Esophagus squamous epithelium (tissue), 4 donors: ENCODE measurements around the gene RAB6B.

Experiments used
- POLR2A ChIP-seq, 4 donors: fragments of 450-650 bp; IDR thresholded peaks; one replicate each; pipeline ENCODE4 v1.6.1; 2017; ENCODE audit warnings: antibody characterized with exemption in 4 of 4, mild to moderate bottlenecking in 4 of 4, moderate library complexity in 3 of 4
- TF ChIP-seq, protein P1 (sequence below), 6 experiments: fragments of 450-650 bp in 4 of 6; fragments of 200-600 bp in 2 of 6; sonication (generic) in 2 of 6; IDR thresholded peaks; one replicate each; pipeline ENCODE4 v1.5.1; 2016 to 2019; ENCODE audit warnings: antibody characterized with exemption in 6 of 6, mild to moderate bottlenecking in 4 of 6, moderate library complexity in 4 of 6

DNA sequence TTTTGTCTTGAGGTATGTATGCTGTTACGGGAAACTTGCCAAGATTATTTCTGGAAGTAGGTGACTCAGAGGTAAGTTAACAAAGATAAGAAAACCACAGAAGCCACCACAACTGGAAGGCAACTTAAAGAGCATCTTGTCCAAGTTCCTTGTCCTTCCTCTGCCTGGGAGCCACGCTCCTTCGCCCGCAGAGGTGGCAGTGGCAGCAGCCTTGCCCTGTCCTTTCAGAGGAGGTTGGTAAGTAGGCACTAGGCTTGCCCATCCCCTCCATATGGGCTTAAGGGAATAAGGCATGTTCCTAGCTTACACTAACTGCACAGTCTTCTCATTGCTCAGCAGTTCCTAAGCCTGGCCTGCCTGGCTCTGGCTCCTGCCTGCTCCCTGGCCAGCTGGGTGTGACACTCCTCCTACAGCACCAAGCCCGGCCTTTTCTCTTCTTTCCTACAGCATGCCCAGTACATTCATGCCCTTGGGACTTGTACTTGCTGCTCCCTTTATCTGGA is 48.0 kb upstream of the RAB6B start:
- TF ChIP-seq, protein P1, sequence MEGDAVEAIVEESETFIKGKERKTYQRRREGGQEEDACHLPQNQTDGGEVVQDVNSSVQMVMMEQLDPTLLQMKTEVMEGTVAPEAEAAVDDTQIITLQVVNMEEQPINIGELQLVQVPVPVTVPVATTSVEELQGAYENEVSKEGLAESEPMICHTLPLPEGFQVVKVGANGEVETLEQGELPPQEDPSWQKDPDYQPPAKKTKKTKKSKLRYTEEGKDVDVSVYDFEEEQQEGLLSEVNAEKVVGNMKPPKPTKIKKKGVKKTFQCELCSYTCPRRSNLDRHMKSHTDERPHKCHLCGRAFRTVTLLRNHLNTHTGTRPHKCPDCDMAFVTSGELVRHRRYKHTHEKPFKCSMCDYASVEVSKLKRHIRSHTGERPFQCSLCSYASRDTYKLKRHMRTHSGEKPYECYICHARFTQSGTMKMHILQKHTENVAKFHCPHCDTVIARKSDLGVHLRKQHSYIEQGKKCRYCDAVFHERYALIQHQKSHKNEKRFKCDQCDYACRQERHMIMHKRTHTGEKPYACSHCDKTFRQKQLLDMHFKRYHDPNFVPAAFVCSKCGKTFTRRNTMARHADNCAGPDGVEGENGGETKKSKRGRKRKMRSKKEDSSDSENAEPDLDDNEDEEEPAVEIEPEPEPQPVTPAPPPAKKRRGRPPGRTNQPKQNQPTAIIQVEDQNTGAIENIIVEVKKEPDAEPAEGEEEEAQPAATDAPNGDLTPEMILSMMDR (IDR thresholded peaks at IDR 0.05) = no peak
- no peak for TF ChIP-seq POLR2A (IDR thresholded peaks at IDR 0.05)
